HG03378 (cell line): ENCODE data around the gene CECR2.
"Not testable (repeated sequence)": the region's sequence is repeated elsewhere in the genome, so short reads cannot be mapped to it uniquely, and the experiment has no call there.

Experiments
- ATAC-seq: cut with Tn5 transposase; IDR thresholded peaks from one replicate; pipeline ENCODE4 v1.9.1; 2021; ENCODE audit warnings: mild to moderate bottlenecking, moderate library complexity; ENCODE audit not compliant: unreplicated experiment

Gene CECR2

GRCh38 chr22:17401728-17402127, 32.5 kb downstream of the CECR2 start:
- ATAC-seq = no peak

- ATAC-seq = no peak
Measured at GRCh38 chr22:17402293-17402692, 33.0 kb downstream of the CECR2 start.

- no peak for ATAC-seq
Measured at GRCh38 chr22:17403906-17404305, 34.6 kb downstream of the CECR2 start.

GRCh38 chr22:17407643-17408042, 38.4 kb downstream of the CECR2 start:
- ATAC-seq = no peak

- no peak for ATAC-seq
Measured at GRCh38 chr22:17410576-17410975, 41.3 kb downstream of the CECR2 start.

GRCh38 chr22:17411213-17411612, 42.0 kb downstream of the CECR2 start:
- no peak for ATAC-seq

- ATAC-seq = no peak
Measured at GRCh38 chr22:17412232-17412631, 43.0 kb downstream of the CECR2 start.

- no peak for ATAC-seq
Measured at GRCh38 chr22:17418890-17419324, 49.6 kb downstream of the CECR2 start.

- ATAC-seq = no peak
Measured at GRCh38 chr22:17419348-17419747, 50.1 kb downstream of the CECR2 start.

- no peak for ATAC-seq
Measured at GRCh38 chr22:17422736-17423343, 53.6 kb downstream of the CECR2 start.

- no peak for ATAC-seq
Measured at GRCh38 chr22:17423616-17424015, 54.4 kb downstream of the CECR2 start.

GRCh38 chr22:17427528-17427927, 58.3 kb downstream of the CECR2 start:
- not testable (repeated sequence) for ATAC-seq

GRCh38 chr22:17429516-17429915, 60.3 kb downstream of the CECR2 start:
- ATAC-seq = no peak

- no peak for ATAC-seq
Measured at GRCh38 chr22:17430412-17430811, 61.2 kb downstream of the CECR2 start.

GRCh38 chr22:17431179-17431578, 61.9 kb downstream of the CECR2 start:
- ATAC-seq = no peak

GRCh38 chr22:17434856-17435255, 65.6 kb downstream of the CECR2 start:
- no peak for ATAC-seq

GRCh38 chr22:17435375-17435774, 66.1 kb downstream of the CECR2 start:
- ATAC-seq = no peak

- peak; percentile 55 for ATAC-seq
Measured at GRCh38 chr22:17436382-17436980, 67.2 kb downstream of the CECR2 start.

GRCh38 chr22:17436981-17437412, 67.7 kb downstream of the CECR2 start:
- no peak for ATAC-seq

GRCh38 chr22:17438026-17438425, 68.8 kb downstream of the CECR2 start:
- no peak for ATAC-seq

GRCh38 chr22:17441326-17441725, 72.1 kb downstream of the CECR2 start:
- no peak for ATAC-seq

GRCh38 chr22:17443405-17444203, 74.3 kb downstream of the CECR2 start:
- ATAC-seq = no peak
